ENCODE results near the gene TGM3. TPM values are rescaled to one million over a fixed set of nuclear protein-coding genes. Genes with fewer than 3 reads are reported as not detected.

Gene TGM3
- total and polyA plus RNA-seq, 12 donors: 0.13 to 1.7 (median 0.37) TPM; not detected in 6

DNA sequence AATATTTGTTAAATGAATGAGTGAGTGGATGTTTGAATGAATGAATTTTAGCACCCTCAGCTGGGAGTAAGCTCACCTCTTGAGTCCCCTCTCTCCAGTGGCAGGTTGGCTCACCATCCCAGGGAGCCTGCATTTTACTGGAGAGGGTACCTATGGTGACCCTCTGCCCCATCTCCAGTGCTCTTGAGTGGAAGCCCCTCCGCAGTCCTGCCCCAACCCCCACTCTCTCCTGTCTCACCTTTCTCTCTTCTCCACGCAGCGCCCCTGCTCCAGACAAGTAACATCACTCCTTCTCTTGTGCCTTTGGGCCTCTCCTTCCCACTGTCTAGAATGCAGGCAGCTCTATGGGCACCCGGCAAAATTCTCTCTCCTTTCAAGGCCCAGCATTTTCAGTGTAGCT is 11.3 kb downstream of the TGM3 start:
- Histone ChIP-seq H3K4me3 (no peak overlapping the region), H3K36me3 (replicated peaks in 1 of 2) (no peaks in the 10 kb centered on the region), H3K4me1 (replicated peaks in 1 of 2) (no peaks in the 10 kb centered on the region), H3K27ac (no peak overlapping the region), H3K9me3 (replicated peaks in 1 of 3) (no peaks in the 10 kb centered on the region), H3K27me3 (no peaks in the 10 kb centered on the region)
- TF ChIP-seq, protein P1, sequence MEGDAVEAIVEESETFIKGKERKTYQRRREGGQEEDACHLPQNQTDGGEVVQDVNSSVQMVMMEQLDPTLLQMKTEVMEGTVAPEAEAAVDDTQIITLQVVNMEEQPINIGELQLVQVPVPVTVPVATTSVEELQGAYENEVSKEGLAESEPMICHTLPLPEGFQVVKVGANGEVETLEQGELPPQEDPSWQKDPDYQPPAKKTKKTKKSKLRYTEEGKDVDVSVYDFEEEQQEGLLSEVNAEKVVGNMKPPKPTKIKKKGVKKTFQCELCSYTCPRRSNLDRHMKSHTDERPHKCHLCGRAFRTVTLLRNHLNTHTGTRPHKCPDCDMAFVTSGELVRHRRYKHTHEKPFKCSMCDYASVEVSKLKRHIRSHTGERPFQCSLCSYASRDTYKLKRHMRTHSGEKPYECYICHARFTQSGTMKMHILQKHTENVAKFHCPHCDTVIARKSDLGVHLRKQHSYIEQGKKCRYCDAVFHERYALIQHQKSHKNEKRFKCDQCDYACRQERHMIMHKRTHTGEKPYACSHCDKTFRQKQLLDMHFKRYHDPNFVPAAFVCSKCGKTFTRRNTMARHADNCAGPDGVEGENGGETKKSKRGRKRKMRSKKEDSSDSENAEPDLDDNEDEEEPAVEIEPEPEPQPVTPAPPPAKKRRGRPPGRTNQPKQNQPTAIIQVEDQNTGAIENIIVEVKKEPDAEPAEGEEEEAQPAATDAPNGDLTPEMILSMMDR (IDR thresholded peaks at IDR 0.05): no peak
- TF ChIP-seq POLR2A (IDR thresholded peaks at IDR 0.05): no peak
- WGBS, 4 donors: 88 to 93% (median 91%) methylated on average over 4 of the region's 4 CpGs
- DNase-seq: no peak
- intact Hi-C loops (cut with DNase I): no loop called here

DNA sequence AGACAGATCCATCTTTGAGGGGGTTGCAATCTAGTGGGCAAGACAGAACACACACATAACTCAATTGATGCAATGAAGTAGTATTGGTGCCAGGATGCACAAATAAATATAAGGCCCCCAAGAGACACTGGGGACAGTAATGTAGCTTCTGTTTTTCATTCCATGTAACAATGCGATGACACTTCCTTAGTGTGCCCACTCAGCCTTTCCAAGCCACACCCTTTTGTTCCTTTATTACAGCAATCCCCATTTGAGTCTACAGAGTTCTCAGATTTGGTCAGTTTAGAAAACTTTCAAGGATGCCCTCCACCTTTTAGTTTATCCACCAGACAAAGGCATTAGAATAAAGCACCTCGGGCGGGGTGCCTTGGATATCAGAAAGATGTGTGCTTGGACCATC is 15.5 kb downstream of the TGM3 start:
- intact Hi-C loops (cut with DNase I): no loop called here
- no peaks in the 10 kb centered on the region for H3K27me3 ChIP-seq
- 83 to 96% (median 95%) methylated on average over 3 of the region's 3 CpGs for WGBS, 4 donors

DNA sequence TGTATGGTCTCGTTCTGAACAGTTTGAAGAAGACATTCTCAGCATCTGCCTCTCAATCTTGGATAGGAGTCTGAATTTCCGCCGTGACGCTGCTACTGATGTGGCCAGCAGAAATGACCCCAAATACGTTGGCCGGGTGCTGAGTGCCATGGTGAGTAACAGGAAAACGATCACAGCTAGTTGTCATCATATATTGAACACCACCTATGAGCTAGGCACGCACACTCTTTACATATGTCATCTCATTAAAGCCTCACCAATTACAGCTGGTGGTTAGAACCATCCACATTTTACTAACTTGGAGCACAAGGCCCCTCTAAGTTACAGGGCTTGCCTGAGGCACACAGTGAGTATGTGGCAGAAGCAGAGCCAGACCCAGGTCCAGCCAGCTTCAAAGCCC is 17.1 kb downstream of the TGM3 start:
- Histone ChIP-seq H3K36me3 (replicated peaks in 1 of 2) (no peaks in the 10 kb centered on the region), H3K27me3 (no peaks in the 10 kb centered on the region), H3K9me3 (replicated peaks in 1 of 3) (no peaks in the 10 kb centered on the region), H3K27ac (no peak overlapping the region), H3K4me1 (replicated peaks in 1 of 2) (no peaks in the 10 kb centered on the region), H3K4me3 (no peak overlapping the region)
- intact Hi-C loops (cut with DNase I): no loop called here
- no peak for DNase-seq
- WGBS, 4 donors: 90 to 96% (median 94%) methylated on average over 8 of the region's 8 CpGs
- TF ChIP-seq, protein P1 (IDR thresholded peaks at IDR 0.05): no peak
- no peak for TF ChIP-seq POLR2A (IDR thresholded peaks at IDR 0.05)

More for the DNA sequence above, 15.5 kb downstream of the TGM3 start:
- DNase-seq: peak in 1 of 7 donors; percentile 3
- H3K4me3 ChIP-seq: no peak overlapping the region
- TF ChIP-seq, protein P1 (IDR thresholded peaks at IDR 0.05): no peak
- no peak for TF ChIP-seq POLR2A (IDR thresholded peaks at IDR 0.05)
- H3K9me3 ChIP-seq (replicated peaks in 1 of 3): no peaks in the 10 kb centered on the region
- H3K4me1 ChIP-seq (replicated peaks in 1 of 2): no peaks in the 10 kb centered on the region
- H3K36me3 ChIP-seq (replicated peaks in 1 of 2): no peaks in the 10 kb centered on the region
- H3K27ac ChIP-seq: no peak overlapping the region

DNA sequence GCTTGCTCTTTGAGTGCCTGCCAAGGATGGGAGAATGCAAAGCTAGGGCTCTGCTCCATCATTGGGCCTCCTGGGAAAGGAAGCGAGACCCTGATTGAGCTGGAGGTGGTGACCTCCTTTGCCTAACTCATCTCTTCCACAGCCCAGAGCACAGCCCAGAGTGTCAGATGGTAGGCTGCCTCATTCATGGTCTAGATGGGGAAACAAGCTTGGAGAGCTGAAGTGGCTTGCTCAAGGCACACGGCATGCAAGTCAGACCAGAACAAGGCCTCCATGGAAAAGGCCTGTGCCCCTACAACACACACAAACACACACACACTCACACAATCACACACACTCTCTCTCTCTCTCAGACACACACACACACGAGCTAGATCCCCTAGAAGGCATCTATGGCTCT is 17.5 kb downstream of the TGM3 start:
- Histone ChIP-seq H3K27ac (no peak overlapping the region), H3K4me3 (no peak overlapping the region), H3K36me3 (replicated peaks in 1 of 2) (no peaks in the 10 kb centered on the region), H3K4me1 (replicated peaks in 1 of 2) (no peaks in the 10 kb centered on the region), H3K9me3 (replicated peaks in 1 of 3) (no peaks in the 10 kb centered on the region), H3K27me3 (no peaks in the 10 kb centered on the region)
- no peak for DNase-seq
- TF ChIP-seq, protein P1 (IDR thresholded peaks at IDR 0.05): no peak
- TF ChIP-seq POLR2A (IDR thresholded peaks at IDR 0.05): no peak
- WGBS, 4 donors: 77 to 91% (median 88%) methylated on average over 3 of the region's 3 CpGs
- intact Hi-C loops (cut with DNase I): no loop called here
